ENCODE results near the gene COX7B2.

GRCh38 chr4:46820154-46820553 is 88.9 kb downstream of the COX7B2 start:
- TF ChIP-seq ELF1 (CRISPR knock-in tag; IDR thresholded peaks at IDR 0.05) (no peak), ZNF121 (CRISPR knock-in tag; IDR thresholded peaks at IDR 0.05) (no peak), JUNB (CRISPR knock-in tag; IDR thresholded peaks at IDR 0.05; ENCODE audit: borderline replicate concordance) (no peak), STAT6 (CRISPR knock-in tag; IDR thresholded peaks at IDR 0.05; ENCODE audit: borderline replicate concordance) (no peak), ZNF749 (CRISPR knock-in tag; IDR thresholded peaks at IDR 0.05; ENCODE audit: borderline replicate concordance) (no peak), FOXP4 (CRISPR knock-in tag; IDR thresholded peaks at IDR 0.05) (no peak), ETV6 (CRISPR knock-in tag; conservative IDR thresholded peaks at IDR 0.05) (no peak)
- TF ChIP-seq, protein P1, sequence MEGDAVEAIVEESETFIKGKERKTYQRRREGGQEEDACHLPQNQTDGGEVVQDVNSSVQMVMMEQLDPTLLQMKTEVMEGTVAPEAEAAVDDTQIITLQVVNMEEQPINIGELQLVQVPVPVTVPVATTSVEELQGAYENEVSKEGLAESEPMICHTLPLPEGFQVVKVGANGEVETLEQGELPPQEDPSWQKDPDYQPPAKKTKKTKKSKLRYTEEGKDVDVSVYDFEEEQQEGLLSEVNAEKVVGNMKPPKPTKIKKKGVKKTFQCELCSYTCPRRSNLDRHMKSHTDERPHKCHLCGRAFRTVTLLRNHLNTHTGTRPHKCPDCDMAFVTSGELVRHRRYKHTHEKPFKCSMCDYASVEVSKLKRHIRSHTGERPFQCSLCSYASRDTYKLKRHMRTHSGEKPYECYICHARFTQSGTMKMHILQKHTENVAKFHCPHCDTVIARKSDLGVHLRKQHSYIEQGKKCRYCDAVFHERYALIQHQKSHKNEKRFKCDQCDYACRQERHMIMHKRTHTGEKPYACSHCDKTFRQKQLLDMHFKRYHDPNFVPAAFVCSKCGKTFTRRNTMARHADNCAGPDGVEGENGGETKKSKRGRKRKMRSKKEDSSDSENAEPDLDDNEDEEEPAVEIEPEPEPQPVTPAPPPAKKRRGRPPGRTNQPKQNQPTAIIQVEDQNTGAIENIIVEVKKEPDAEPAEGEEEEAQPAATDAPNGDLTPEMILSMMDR (CRISPR knock-in tag; IDR thresholded peaks at IDR 0.05) = no peak

Data from HepG2 (cell line).